IMR-90 (cell line): ENCODE data around the gene CHD6. TPM values are rescaled to one million over a fixed set of nuclear protein-coding genes. Genes with fewer than 3 reads are reported as not detected.

Experiments used
- ATAC-seq: fragments of 200-7000 bp; cut with Tn5 transposase; 2 replicates; pipeline ENCODE4 v1.9.1; 2020; ENCODE audit warnings: low read depth, mild to moderate bottlenecking, moderate library complexity
- BruUV-seq: library from RNA; stranded (reverse); fragments of 400-500 nt; replicated peaks from 2 replicates; lab custom pipeline; 2021; lab: Mats Ljungman, UMichigan
- CTCF ChIA-PET: fragments of 300-600 bp; formaldehyde crosslinking; extraction: SDS; loops from one replicate; lab custom pipeline; 2021; ENCODE audit warnings: antibody characterized with exemption; lab: Yijun Ruan, JAX
- POLR2A ChIA-PET: fragments of 300-600 bp; sonication (Branson Sonifier 250); formaldehyde crosslinking; loops from one replicate; lab custom pipeline; 2022; ENCODE audit warnings: antibody characterized with exemption; ENCODE audit not compliant: unreplicated experiment; lab: Charles Lee
- DNase-seq: peaks from one replicate; pipeline ENCODE4 v3.0.0; 2013
- H2AFZ ChIP-seq: replicated peaks from 2 replicates; pipeline ENCODE3; 2013; ENCODE audit warnings: low read length, mild to moderate bottlenecking; ENCODE audit not compliant: poor library complexity
- H2AK5ac ChIP-seq: 2 replicates; pipeline ENCODE4 v1.6.1; 2013; ENCODE audit warnings: low read depth, low read length, inconsistent platforms
- H2AK9ac ChIP-seq: replicated peaks from 2 replicates; pipeline ENCODE3; 2013; ENCODE audit warnings: mild to moderate bottlenecking, low read depth, low read length, moderate library complexity; ENCODE audit not compliant: poor library complexity
- H2BK120ac ChIP-seq: 2 replicates; pipeline ENCODE4 v1.6.1; 2013; ENCODE audit warnings: low read depth, low read length, inconsistent platforms
- H2BK15ac ChIP-seq: 3 replicates; pipeline ENCODE4 v1.6.1; 2013; ENCODE audit warnings: low read depth, low read length, inconsistent platforms
- H2BK20ac ChIP-seq: 2 replicates; pipeline ENCODE4 v1.6.1; 2013; ENCODE audit warnings: low read depth, mild to moderate bottlenecking, inconsistent platforms, low read length, moderate library complexity
- H2BK5ac ChIP-seq: 2 replicates; pipeline ENCODE4 v1.6.1; 2013; ENCODE audit warnings: mild to moderate bottlenecking, low read depth, low read length, inconsistent platforms; ENCODE audit not compliant: poor library complexity, severe bottlenecking
- H3K14ac ChIP-seq: replicated peaks from 2 replicates; pipeline ENCODE4 v1.6.1; 2013; ENCODE audit warnings: low read depth, low read length, inconsistent platforms
- H3K18ac ChIP-seq: 2 replicates; pipeline ENCODE4 v1.6.1; 2013; ENCODE audit warnings: low read depth, low read length, control low read depth
- H3K23ac ChIP-seq: 2 replicates; pipeline ENCODE4 v1.6.1; 2013; ENCODE audit warnings: low read depth, low read length, inconsistent platforms
- H3K27ac ChIP-seq: 2 replicates; pipeline ENCODE4 v1.5.1; 2013; ENCODE audit warnings: mild to moderate bottlenecking, control low read depth, low read length; ENCODE audit not compliant: insufficient read depth
- H3K27me3 ChIP-seq: 2 replicates; pipeline ENCODE4 v1.6.1; 2013; ENCODE audit warnings: low read length; ENCODE audit not compliant: control insufficient read depth, insufficient read depth
- H3K36me3 ChIP-seq: 2 replicates; pipeline ENCODE4 v1.6.1; 2013; ENCODE audit warnings: low read length, mixed read lengths; ENCODE audit not compliant: control insufficient read depth, insufficient read depth
- H3K4ac ChIP-seq: 2 replicates; pipeline ENCODE4 v1.6.1; 2013; ENCODE audit warnings: low read depth, low read length, inconsistent platforms
- H3K4me1 ChIP-seq: 2 replicates; pipeline ENCODE4 v1.6.1; 2013; ENCODE audit warnings: low read length, mixed read lengths; ENCODE audit not compliant: control insufficient read depth, insufficient read depth
- H3K4me2 ChIP-seq: 2 replicates; pipeline ENCODE4 v1.6.1; 2013; ENCODE audit warnings: low read depth, mild to moderate bottlenecking, control low read depth, low read length, moderate library complexity
- H3K4me3 ChIP-seq: 2 replicates; pipeline ENCODE4 v1.5.1; 2013; ENCODE audit warnings: low read depth, mild to moderate bottlenecking, control low read depth, low read length, moderate library complexity; ENCODE audit not compliant: insufficient read depth
- H3K56ac ChIP-seq: 2 replicates; pipeline ENCODE4 v1.6.1; 2013; ENCODE audit warnings: low read length, inconsistent platforms; ENCODE audit not compliant: insufficient read depth; ENCODE audit errors: extremely low read depth
- H3K79me1 ChIP-seq, 2 experiments: 2 replicates each; pipeline ENCODE4 v1.6.1; 2013; ENCODE audit warnings: low read length in 2 of 2, inconsistent platforms in 1 of 2, low read depth in 1 of 2
- H3K9ac ChIP-seq: 2 replicates; pipeline ENCODE4 v1.6.1; 2013; ENCODE audit warnings: low read depth, low read length, control low read depth
- H3K9me1 ChIP-seq: 2 replicates; pipeline ENCODE4 v1.6.1; 2013; ENCODE audit warnings: low read length, inconsistent platforms; ENCODE audit not compliant: insufficient read depth
- H3K9me3 ChIP-seq: 2 replicates; pipeline ENCODE4 v1.6.1; 2013; ENCODE audit warnings: low read length; ENCODE audit not compliant: control insufficient read depth, insufficient read depth
- H4K20me1 ChIP-seq: 2 replicates; pipeline ENCODE4 v1.6.1; 2013; ENCODE audit warnings: low read length, inconsistent platforms; ENCODE audit not compliant: insufficient read depth
- H4K5ac ChIP-seq: 2 replicates; pipeline ENCODE4 v1.6.1; 2013; ENCODE audit warnings: mild to moderate bottlenecking, low read depth, low read length, control low read depth
- H4K8ac ChIP-seq, 2 experiments: 2 replicates each; pipeline ENCODE4 v1.6.1; 2013; ENCODE audit warnings: low read depth in 2 of 2, low read length in 2 of 2, control low read depth in 1 of 2, inconsistent platforms in 1 of 2
- H4K91ac ChIP-seq: 2 replicates; pipeline ENCODE4 v1.6.1; 2013; ENCODE audit warnings: low read depth, low read length, inconsistent platforms; ENCODE audit not compliant: insufficient read depth
- BHLHE40 ChIP-seq: fragments of 150-350 bp; IDR thresholded peaks from 2 replicates; pipeline ENCODE4 v1.6.1; 2016; ENCODE audit warnings: mild to moderate bottlenecking, low read depth, low read length
- CEBPB ChIP-seq: IDR thresholded peaks from 2 replicates; pipeline ENCODE4 v1.6.1; 2012; ENCODE audit warnings: low read depth, low read length, improper control_type of control experiment
- CHD1 ChIP-seq: IDR thresholded peaks from 2 replicates; pipeline ENCODE4 v1.6.1; 2012; ENCODE audit warnings: low read depth, low read length, improper control_type of control experiment
- CTCF ChIP-seq: conservative IDR thresholded peaks from 2 replicates; pipeline ENCODE4 v1.5.1; 2012; ENCODE audit warnings: mild to moderate bottlenecking, low read depth, low read length, improper control_type of control experiment
- FOS ChIP-seq: fragments of 150-350 bp; IDR thresholded peaks from 2 replicates; pipeline ENCODE4 v1.6.1; 2016; ENCODE audit warnings: low read depth, low read length
- MAFK ChIP-seq: IDR thresholded peaks from 2 replicates; pipeline ENCODE4 v1.6.1; 2012; ENCODE audit warnings: low read depth, low read length, improper control_type of control experiment
- MAZ ChIP-seq: IDR thresholded peaks from 2 replicates; pipeline ENCODE4 v1.6.1; 2012; ENCODE audit warnings: low read depth, mild to moderate bottlenecking, low read length, improper control_type of control experiment, moderate library complexity, borderline replicate concordance
- MXI1 ChIP-seq: IDR thresholded peaks from 2 replicates; pipeline ENCODE4 v1.6.1; 2012; ENCODE audit warnings: low read depth, mild to moderate bottlenecking, low read length, moderate library complexity, borderline replicate concordance
- NFE2L2 ChIP-seq: fragments of 150-350 bp; IDR thresholded peaks from 2 replicates; pipeline ENCODE4 v1.6.1; 2016; ENCODE audit warnings: low read depth, mild to moderate bottlenecking, low read length
- POLR2A ChIP-seq: IDR thresholded peaks from 2 replicates; pipeline ENCODE4 v1.6.1; 2012; ENCODE audit warnings: mild to moderate bottlenecking, low read depth, low read length
- RAD21 ChIP-seq: IDR thresholded peaks from 2 replicates; pipeline ENCODE4 v1.6.1; 2012; ENCODE audit warnings: low read length, improper control_type of control experiment
- RCOR1 ChIP-seq: IDR thresholded peaks from 2 replicates; pipeline ENCODE4 v1.6.1; 2012; ENCODE audit warnings: mild to moderate bottlenecking, low read length, improper control_type of control experiment; ENCODE audit not compliant: insufficient replicate concordance
- RFX5 ChIP-seq: IDR thresholded peaks from 2 replicates; pipeline ENCODE4 v1.8.0; 2012; ENCODE audit warnings: low read depth, mild to moderate bottlenecking, low read length, moderate library complexity
- SMC3 ChIP-seq: fragments of 150-350 bp; IDR thresholded peaks from 2 replicates; pipeline ENCODE4 v1.6.1; 2016; ENCODE audit warnings: low read depth, mild to moderate bottlenecking, antibody characterized with exemption, low read length, moderate library complexity
- WGBS, 2 experiments: methylation state at CpG; one replicate each; pipeline versions ENCODE4 v1.1.5 to v1.1.7; 2013; ENCODE audit warnings: missing lambda C conversion rate in 2 of 2; ENCODE audit not compliant: insufficient read length in 1 of 2; ENCODE audit errors: extremely low coverage in 2 of 2; 5-methylcytosine and 5-hydroxymethylcytosine counted together
- dilution Hi-C: fragments of 300-500 bp; cut with HindIII; formaldehyde crosslinking; loops from one replicate; pipeline ENCODE4 v1.14.3; 2018; ENCODE audit warnings: low sequenced_read_pairs; ENCODE audit not compliant: unreplicated experiment
- in situ Hi-C: fragments of 300-500 bp; cut with MboI; formaldehyde crosslinking; loops from 3 replicates; pipeline ENCODE4 v1.14.3; 2019; ENCODE audit warnings: low sequenced_read_pairs, inconsistent platforms, mixed read lengths
- intact Hi-C: fragments of 100-400 bp; cut with micrococcal nuclease; formaldehyde crosslinking; loops from 2 replicates; pipeline ENCODE4 v1.10.0; 2022
- polyA plus RNA-seq, 3 experiments: library from polyadenylated mRNA; depleted of rRNA; stranded (reverse); fragments of >200 nt; gene quantifications; 2 replicates each; pipeline ENCODE4 v1.2.3, GENCODE V29; 2012; ENCODE audit warnings: low replicate concordance in 1 of 3
- total RNA-seq: library from RNA; depleted of rRNA; stranded (reverse); fragments of >200 nt; gene quantifications from 2 replicates; pipeline ENCODE4 v1.2.3, GENCODE V29; 2012
- TF ChIP-seq, protein P1 (sequence below): fragments of 150-350 bp; IDR thresholded peaks from 2 replicates; pipeline ENCODE4 v1.6.1; 2016; ENCODE audit warnings: low read depth, mild to moderate bottlenecking, low read length, moderate library complexity, borderline replicate concordance
- TF ChIP-seq, protein P2 (sequence below): fragments of 150-350 bp; IDR thresholded peaks from 2 replicates; pipeline ENCODE4 v1.6.1; 2017; ENCODE audit warnings: mild to moderate bottlenecking, antibody characterized with exemption, low read length, low read depth

Gene CHD6
- total and polyA plus RNA-seq, 2 of the 4 experiments (the other 2 are of a cell fraction): 8.8 to 26.7 TPM

DNA sequence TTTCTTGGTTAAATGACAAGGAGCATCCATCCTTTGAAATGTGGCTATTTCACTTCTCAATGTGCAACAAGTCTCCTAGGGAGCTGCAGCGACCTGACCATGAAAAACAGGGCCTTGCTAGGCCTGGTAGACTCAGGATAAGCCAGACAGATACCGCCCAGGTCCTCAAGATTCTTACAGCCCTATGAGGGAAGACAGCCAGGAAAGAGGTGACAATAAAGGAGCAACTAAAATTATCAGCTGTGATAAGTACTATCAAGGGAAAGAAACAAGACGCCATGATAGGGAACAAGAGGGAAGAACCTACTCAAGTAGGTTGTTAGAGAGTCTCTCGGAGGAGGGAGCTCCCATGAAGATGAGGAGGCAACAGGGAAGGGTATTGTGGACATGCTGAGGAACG lies 200.1 kb downstream of the CHD6 start:
- H3K4me1 ChIP-seq: no peaks in the 10 kb centered on the region
- no peak overlapping the region for H2AK5ac ChIP-seq
- TF ChIP-seq, protein P1, sequence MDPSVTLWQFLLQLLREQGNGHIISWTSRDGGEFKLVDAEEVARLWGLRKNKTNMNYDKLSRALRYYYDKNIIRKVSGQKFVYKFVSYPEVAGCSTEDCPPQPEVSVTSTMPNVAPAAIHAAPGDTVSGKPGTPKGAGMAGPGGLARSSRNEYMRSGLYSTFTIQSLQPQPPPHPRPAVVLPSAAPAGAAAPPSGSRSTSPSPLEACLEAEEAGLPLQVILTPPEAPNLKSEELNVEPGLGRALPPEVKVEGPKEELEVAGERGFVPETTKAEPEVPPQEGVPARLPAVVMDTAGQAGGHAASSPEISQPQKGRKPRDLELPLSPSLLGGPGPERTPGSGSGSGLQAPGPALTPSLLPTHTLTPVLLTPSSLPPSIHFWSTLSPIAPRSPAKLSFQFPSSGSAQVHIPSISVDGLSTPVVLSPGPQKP: no peak
- TF ChIP-seq, protein P2, sequence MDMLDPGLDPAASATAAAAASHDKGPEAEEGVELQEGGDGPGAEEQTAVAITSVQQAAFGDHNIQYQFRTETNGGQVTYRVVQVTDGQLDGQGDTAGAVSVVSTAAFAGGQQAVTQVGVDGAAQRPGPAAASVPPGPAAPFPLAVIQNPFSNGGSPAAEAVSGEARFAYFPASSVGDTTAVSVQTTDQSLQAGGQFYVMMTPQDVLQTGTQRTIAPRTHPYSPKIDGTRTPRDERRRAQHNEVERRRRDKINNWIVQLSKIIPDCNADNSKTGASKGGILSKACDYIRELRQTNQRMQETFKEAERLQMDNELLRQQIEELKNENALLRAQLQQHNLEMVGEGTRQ: no peak
- TF ChIP-seq RFX5 (no peak), MAFK (no peak), MAZ (no peak), SMC3 (no peak), MXI1 (no peak), CEBPB (no peak), BHLHE40 (no peak), RCOR1 (no peak), CTCF (no peak), CHD1 (no peak), RAD21 (no peak), NFE2L2 (no peak), POLR2A (no peak), FOS (no peak)
- H2AK9ac ChIP-seq: no peak overlapping the region
- H4K5ac ChIP-seq: no peak overlapping the region
- H3K4ac ChIP-seq: no peak overlapping the region
- H3K18ac ChIP-seq: no peak overlapping the region
- H3K56ac ChIP-seq: no peak overlapping the region
- H3K9me1 ChIP-seq: peaks cover 3% of the 10 kb centered on the region; the same call in 1 of the 2 replicates
- no peak overlapping the region for H2BK20ac ChIP-seq
- no peak overlapping the region for H4K91ac ChIP-seq
- no peak overlapping the region for H2BK120ac ChIP-seq
- H2BK5ac ChIP-seq: no peak overlapping the region
- no peak overlapping the region for H3K4me2 ChIP-seq
- H4K8ac ChIP-seq: no peak overlapping the region
- intact Hi-C loops: loop anchor here (10.0 kb wide), 1 partner anchor 183 kb away; no protein-coding TSS in a partner anchor
- H3K79me1 ChIP-seq: no peaks in the 10 kb centered on the region
- no TSS peak for BruUV-seq
- no peaks in the 10 kb centered on the region for H3K27me3 ChIP-seq
- DNase-seq: no peak
- ChIA-PET POLR2A (no interaction called here), CTCF (interaction anchor here (1.4 kb wide), 1 partner anchor 24 kb away, joined by 3 read pairs; no protein-coding TSS in a partner anchor)
- H2BK15ac ChIP-seq: no peak overlapping the region
- in situ Hi-C loops: no loop called here
- no peak overlapping the region for H3K14ac ChIP-seq
- no peak overlapping the region for H3K23ac ChIP-seq
- ATAC-seq: no peak
- no peak overlapping the region for H2AFZ ChIP-seq
- no peak overlapping the region for H3K9ac ChIP-seq
- 98% methylated on average over 5 of the region's 5 CpGs; no CpG with 5 or more reads in 1 of the 2 experiments for WGBS, 2 experiments
- dilution Hi-C loops: no loop called here
- no peaks in the 10 kb centered on the region for H3K9me3 ChIP-seq
- peaks cover 56% of the 10 kb centered on the region for H3K36me3 ChIP-seq
- no peak overlapping the region for H3K27ac ChIP-seq
- no peaks in the 10 kb centered on the region for H4K20me1 ChIP-seq
- H3K4me3 ChIP-seq: no peak overlapping the region
